T1000 (cell line): Measurements from ENCODE around the gene KIF1A.

Source experiments
- DNase-seq: peaks from one replicate; lab custom pipeline; 2025; ENCODE audit warnings: mixed read lengths; lab: John Stamatoyannopoulos, UW

The KIF1A gene

DNA sequence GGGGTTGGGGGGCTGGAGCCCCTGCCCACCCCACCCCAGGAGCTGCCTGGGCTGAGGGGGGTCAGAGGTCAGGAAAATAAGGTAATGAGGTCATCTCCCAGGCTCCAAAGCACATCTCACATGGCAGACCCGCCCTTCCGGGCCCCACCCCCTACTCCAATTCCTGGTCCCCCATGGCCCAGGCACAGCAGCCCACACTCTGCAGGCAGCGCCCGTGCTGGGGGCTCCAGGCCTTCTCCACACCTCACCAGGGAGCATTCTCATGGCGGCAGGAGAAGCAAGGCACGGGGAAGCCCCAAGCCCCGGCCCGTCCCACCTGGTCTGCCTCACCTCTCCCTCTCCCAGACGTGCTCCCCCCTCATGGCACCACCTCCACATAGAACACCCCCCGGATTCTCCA, 84.5 kb downstream of the KIF1A start:
- no peak for DNase-seq

DNA sequence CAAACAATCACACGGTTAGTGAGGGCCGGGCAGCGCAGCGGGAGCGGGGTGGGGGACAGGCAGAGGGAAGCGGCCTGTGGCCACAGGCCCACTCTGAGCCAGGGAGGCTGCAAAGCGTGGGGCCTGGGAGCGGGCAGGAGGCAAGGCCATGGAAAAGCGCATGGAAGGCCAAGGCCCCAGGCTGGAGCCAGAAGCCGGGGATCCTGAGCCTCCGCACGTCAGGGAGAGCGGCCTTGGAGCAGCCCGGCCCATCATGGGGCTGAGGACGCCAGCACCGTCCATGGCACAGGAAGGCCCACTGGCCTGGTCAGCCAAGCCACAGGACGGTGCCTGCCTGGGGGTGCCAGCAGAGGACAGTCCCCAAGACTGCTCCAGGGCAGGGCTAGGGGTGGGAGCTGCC, 85.3 kb downstream of the KIF1A start:
- no peak for DNase-seq

DNA sequence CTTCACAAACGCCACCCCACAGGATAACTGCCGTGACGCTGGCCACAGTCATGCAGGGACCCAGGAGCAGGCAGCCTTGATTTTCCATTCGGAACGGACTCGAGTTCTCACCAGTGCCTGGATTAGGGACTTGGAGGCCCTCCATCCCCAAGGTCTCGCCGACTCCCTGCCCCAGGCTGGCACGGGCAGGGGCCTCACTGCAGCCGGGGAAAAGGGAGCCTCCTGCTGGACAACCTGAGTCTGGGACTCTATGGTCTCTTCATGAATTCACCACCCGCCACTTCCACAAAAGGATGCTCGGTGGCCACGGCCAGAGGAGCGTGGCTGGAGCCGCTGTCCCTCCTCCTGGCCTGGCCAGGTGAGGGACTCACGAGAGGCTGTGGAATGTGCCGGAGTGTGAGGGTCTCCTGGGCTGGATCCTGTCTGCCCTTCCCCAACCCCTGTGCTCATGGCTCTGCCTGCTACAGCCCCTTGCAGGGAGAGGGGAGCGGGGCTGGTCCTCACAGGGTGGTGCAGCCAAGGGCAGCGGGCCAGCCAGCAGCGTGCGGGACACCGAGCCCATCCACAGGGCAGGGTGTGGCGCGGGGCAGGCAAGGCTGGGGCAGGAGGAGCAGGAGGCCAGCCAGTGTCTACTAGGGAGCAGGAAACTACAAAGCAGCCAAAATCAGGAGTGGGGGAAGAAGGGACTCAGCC, 86.1 kb downstream of the KIF1A start:
- no peak for DNase-seq

DNA sequence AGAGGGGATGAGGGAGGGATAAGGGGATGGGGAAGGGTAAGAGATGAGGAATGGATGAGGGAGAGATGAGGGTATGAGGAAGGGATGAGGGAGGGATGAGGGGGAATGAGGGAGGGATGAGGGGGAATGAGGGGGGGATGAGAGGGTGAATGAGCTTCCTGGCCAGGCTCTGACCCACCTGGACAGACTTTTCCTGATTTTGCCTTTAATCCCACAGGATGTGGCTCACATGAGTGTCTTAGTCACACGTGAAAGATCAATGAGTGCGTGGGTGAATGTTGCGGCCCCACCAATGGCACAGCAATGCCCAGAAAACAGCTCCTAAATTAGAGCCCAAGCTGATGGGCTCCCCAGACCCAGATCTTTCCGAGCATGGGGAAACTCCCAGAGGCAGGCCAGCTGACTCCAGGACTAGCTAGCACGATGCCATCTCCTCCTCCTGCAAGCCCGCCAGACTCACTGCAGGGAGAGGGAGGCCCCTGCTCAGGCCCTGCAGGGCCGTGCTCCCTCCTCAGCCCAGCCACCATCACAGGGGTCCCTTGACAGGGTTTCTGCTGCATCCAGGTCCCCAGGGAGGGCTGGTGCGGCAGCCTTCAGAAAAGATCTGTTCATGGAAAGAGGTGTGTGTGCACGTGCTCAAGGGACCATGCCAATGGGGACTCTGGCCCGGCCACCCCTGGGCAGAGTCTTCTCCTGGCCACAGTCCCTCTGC, 87.0 kb downstream of the KIF1A start:
- no peak for DNase-seq

DNA sequence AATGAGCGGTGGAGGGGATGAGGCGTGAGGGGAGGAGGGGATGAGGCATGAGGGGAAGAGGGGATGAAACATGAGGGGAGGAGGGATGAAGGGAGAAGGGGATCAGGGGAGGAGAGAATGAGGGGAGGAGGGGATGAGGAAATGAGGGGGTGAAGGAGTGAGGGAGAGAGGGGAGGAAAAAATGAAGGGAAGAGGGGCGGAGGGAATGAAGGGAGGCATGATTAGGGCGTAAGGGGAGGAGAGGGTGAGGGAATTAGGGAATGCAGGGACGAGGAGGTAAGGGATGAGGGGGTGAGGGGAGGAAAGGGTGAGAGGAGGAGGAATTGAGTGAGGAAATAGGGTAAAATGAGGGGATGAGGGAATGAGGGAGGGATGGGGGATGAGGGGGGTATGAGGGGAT, 87.8 kb downstream of the KIF1A start:
- DNase-seq, result no peak

DNA sequence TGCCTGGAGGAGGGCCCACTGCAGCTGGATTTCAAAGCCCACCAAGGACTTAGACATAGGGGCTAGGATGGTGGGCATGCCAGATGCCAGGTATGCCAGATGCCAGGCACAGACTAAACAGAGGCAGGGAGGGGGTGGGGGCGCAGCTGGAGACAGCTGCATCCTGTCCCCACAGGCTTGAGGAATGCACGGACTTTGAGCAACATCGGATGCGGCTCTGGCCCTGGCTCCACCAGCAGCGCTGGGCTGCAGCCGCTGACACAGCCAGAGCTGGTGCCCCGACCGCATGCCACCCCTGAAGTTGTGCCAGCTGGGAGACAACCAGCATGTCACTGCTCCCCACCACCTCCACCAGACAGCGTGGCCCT, 88.9 kb downstream of the KIF1A start:
- no peak for DNase-seq

DNA sequence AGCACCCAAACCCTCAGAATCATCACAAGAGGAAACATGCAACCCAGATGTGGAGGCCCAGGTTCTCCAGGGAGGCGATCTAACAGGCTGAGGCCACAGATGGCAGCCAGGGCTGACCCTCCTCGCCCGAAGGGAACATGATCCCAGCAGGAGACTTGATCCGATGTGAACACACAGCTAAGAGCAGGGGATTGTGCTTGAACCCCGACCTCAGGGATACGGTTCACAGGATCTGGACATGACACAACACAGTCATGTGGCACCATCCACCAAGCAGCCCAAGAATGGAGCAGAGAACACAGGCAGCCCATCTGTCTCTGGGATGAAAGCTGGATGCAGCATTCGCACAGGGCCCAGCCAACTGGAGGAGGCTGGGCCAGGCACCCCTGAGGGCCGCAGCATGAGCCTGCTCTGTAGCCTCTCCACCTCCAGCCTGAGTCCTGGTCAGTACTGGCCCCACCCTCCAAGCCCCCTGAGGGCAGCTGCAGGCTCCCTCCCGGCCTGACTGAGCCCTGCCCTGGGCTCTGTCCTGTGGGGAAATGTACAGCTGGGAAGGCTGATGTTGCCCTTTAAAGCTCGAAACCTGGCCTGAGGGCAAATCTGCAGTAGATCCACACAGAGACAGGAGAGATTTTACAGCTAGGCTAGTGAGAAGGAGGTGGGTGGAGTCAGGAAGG, 89.4 kb downstream of the KIF1A start:
- no peak for DNase-seq

DNA sequence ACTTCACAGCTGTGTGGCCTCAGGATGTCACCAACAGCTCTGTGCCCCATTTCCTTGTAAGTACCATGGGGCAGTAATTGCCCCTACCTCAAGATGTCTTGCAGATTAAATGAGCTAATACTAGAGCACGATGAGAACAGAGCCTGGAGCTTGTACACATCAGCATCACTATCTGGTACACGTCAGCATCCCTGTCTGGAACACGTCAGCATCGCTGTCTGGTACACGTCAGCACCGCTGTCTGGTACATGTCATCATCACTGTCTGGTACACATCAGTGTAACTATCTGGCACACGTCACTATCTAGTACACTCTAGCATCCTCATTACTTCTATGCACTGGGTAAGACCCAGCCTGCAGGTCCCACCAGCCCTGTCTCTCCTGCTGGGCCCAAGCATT, 91.2 kb downstream of the KIF1A start:
- no peak for DNase-seq

DNA sequence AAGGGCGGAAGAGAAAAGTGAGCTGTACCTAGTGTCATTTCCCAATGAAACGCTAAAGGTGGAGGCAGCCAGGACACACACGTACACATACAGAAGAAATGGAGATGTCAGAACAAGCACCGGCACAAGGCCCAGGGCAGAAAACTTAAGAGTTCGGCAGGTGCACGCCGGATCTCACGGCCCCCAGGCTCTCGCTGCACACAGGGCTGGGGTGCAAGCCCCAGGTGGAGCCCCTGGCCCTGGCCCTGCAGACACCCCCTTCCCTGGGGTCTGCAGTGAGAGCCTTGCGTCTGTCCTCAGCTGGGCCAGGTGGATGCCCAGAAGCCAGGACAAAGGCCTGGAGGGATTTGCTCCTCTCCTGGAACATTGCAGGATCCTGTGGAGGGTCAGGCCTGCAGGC, 91.7 kb downstream of the KIF1A start:
- no peak for DNase-seq

DNA sequence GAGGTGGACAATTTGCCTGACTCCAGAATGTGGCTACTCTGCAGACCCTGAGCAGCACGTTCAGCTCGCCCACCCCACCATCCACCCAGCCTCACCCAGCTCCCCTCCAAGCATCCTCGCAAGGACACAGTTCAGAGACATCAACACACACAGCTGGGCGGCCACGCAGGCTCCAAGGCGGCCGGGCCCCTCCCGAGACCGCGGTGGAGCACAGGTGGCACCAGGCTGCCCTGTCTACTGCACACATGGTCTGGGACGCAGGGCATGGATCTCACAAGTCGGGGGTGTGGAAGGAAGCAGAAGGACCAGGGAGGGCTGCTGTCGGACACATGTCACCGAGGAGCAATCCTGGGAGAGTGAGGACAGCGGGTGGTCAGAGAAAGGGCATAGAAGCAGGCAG, 92.1 kb downstream of the KIF1A start:
- no peak for DNase-seq

DNA sequence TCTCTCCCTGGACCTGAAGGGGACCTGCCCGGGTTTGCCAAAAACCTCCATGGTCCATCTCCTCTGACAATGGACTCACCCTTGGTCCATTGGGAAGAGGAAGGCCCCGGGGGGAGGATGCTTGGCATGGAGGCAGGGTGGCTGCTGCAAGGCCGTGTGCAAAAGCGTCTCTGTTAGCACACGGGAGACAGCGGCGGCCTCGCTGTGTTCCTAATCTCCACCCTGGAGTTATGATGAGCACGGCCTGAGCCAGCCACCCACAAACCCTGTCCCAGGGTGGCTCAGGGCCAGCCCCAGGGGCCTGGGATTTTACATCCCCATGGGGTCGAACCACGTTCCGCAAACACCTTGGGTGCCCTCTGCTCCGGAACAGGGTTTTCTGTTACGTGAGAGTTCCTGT, 92.6 kb downstream of the KIF1A start:
- DNase-seq, result no peak

DNA sequence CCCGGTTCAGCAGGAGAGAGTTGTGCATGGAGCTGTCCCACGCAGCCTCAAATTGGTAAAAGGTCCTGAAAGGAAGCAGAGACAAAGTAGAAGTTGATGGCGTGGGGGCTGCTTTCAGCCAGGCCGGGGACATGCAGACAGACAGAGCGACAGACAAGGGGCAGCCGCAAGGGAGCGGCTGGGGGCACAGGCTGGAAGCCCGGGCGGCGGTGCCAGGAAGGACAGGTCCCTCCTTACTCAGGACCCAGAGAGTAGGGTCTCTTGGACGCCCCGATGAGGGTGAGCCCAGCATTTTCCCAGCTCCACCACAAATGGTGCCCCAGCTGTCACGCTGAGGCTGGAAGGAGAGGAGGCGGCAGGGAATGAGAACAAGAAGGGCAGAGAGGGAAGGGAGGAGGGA, 93.1 kb downstream of the KIF1A start:
- DNase-seq, result no peak

DNA sequence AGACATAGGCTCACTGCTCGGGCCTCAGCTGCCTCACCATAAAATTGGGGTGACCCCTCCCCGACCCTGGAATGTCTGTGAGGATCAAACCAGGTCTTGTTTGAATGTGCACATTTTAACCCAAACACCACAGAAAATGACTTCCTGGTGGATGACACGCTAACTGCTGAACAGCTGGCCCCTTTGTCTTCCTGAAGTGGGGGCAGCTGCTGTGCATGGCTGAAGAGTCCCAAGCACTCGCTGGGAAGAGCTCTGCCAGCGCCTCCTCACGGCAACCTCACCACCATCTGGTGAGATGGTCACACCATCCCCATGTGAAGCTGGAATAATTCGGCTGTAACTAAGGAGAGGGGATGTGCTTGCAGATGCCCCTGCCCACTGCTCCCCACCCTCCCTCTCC, 94.3 kb downstream of the KIF1A start:
- no peak for DNase-seq

DNA sequence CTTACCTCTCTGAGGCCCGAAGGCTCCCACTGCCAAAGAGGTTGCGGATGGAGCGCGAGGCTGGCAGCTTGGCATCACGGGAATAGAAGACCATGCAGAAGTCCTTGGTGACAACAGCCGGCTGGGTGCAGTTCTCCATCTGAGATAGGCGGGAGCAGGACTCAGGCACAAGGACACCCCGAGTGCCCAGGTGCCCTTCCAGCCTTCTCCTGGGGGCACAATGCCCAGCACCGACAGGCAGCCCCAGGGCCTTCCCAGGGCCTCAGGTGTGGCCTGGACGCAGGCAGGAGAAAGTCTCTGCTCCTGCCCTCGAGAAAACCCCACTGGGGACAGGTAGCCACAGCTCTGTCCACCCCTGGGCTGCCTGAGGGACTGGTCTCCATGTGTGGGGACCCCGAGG, 94.8 kb downstream of the KIF1A start:
- no peak for DNase-seq

DNA sequence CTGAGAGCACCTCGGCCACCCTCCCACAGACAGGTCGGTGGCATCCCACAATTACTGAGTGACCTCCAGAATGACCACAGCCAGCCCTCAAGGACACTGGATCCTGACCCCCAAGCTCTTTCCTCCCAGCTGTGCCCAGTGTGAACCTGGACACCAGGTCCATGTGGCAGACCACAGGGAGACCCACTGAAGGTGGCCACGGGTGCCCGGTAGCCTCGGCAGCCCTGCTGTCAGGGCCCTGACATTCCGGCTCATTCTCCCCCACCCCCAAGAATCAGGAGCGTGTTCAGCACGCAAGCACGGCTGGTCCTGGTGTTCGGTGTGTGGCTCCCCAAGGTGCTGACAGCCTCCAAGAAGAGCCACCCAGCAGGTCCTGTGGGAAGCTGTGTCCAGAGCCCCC, 95.6 kb downstream of the KIF1A start:
- DNase-seq, result no peak

DNA sequence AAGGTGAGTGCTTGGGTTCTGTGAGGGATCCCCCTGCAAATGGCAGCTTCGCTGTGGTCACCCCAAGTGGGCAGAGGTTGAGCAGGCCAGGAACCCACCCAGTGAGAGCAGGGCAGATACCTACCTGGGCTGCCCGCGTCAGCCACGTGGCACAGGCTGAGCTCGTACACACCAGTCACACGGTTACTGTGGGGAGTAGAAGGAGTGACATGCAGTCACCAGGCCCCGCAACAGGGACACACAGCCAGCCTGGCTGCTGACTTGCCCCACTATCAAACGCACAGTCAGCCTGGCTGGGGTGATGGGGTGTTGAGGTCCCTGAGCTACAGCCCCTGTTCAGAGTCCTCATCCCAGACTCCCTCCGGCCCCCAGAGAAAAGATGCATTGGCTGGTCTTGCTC, 96.2 kb downstream of the KIF1A start:
- no peak for DNase-seq

DNA sequence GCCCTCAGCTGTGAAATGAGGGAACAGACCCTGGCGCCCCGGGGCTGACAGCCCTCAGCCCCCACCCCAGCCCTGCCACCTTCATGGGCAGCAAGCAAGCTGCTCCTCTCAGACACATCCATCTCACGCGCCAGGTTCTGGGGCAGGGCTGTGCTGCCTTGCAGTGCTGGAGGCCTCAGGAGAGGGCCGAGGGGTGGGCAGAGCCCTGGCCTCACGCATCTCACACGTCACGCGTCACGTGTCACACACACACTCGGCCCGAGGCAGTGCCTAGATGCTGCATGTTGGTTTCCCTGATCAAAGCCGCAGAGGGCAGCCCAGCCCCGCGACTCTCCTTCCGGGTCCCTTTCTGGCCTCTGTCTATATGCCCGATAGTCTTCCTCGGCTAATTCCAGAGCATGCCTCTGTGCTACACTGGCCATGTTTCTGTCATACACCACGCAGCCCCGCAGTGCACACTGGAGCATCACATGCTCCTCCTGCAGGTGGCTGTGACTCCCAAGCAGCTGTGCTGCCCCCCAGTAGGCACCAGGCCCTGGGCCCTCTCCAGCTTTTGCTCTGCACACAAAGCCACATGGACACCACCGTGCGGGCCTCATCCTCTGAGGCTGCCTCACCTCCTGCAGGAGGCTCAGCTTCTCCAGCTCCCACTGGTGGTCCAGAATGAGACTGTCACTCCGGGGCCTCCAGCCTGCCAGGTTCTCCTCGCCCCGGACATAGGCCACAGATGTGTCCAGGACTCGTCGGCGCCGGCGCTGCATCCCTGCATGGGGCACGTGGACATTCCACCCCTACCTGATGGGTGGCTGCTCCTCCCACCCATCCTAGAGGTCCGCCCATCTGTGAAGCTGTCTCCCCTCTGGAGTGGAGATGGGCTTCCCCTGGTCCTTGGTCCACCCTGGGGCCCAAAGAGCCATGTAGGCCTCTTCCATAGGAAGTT, 97.0 kb downstream of the KIF1A start:
- no peak for DNase-seq

DNA sequence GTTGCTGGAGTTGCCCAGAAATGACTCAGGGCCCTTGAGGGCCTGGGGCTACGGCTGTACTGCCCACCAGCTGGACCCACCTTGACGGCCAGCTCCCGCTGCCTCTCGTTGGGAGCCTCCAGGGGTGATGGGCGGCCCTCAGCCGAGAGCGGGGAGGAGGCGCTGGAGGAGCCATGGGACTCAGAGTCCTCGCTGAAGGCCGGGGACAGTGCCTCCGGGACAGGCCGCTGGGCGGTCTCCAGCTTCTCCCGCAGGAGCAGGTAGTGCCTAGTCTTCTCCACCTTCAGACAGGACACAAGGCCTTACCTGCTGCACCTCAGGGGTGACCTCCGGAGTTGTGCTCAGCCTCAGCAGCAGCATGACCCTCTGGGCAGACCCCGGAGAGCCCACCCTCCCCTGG, 97.6 kb downstream of the KIF1A start:
- DNase-seq, result no peak

DNA sequence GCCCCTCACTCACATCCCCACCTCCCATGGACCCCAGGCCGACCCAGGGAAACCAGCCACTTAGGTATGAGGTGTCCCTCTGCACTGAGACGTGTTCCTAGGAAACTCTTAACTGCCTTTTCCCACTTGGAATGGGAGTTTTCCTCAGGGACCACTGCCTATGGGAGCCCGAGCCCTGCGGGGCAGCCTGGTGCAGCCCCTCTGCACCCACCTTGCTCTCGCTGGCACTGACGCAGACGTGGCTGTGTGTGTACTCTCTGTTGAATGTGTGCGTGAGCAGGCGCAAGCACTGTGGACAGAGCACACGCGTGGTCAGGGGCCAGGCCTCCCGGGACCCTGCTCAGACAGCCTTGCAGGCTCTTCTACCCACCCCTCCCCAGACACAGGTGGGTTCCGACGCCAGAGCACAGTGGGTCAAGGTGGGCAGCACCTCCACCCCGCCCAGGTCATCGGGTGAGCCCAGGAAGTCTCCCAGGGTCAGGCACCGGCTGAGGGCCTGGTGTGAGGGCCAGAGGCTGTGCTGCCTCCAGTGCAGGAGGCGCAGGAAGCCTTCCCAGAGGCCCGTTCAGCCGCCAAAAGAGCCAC, 98.3 kb downstream of the KIF1A start:
- no peak for DNase-seq

DNA sequence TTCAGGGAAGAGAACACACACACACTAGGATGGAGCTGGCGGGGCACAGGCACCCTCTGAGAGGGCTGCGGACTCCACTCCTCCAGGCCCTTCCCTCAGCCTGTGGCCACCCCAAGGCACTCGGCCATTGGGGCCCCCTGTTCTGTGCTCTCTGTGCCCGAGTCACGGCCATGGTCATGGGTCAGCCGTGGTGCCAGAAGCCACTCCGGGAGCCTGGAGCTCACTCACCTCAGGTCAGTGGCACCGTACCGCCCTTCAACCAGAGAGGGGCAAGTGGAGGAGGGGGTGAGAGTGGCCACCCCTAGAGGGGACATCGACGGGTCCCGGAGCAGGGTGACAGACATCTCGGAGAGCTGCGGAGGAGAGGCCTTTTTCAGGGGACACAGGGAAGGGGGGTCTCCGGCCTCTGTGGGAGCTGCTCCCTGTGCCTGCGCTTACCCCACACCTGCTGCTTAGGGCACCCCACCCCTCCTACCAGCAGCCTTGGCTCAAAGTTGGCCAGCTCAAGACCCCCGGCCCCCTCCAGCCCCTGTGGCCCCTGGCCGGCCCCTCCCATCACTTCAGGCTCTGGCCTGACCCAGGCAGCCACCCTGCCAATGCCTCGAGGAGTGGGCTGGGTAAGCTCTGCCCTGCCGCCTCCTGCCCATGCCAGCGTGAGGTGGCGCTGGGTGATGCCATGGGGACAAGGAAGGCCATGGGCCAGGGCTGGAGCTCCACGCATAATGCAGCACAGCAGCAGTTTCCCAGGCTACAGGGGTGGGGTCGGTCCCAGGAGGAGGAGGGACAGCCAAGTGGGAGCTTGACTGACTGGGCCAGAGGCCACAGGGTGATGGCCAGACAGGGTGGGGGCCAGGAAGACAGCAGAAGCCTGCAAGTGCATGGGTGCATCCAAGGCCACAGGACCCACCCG, 99.1 kb downstream of the KIF1A start:
- DNase-seq, result no peak
